ENCODE measurements around the gene GRM7. TPM values are rescaled to one million over a fixed set of nuclear protein-coding genes. Genes with fewer than 3 reads are reported as not detected.

The GRM7 gene
- total RNA-seq, 2 experiments from 2014 or later: not detected

DNA sequence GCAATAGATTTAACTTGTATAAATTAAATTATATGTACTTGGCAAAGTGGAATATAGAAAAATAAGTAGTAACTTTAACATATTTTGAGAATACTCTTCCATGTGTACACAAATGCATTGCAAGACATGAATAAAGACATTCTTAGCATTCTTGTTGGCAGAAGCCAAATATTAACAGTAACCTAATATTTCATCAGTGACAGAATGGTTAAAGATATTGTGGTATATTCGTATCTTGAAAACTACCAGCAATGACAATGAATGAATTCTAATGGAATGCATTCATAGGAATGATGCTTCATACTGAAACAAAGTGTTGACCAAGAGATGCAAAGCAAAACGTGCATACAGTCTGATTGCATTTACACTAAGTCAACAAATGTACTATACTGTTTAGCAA lies 524.7 kb downstream of the GRM7 start:
- H3K4me1 Mint-ChIP-seq: no peaks in the 10 kb centered on the region
- H3K9me3 Mint-ChIP-seq: no peaks in the 10 kb centered on the region
- no peak overlapping the region for H3K27ac Mint-ChIP-seq
- no peaks in the 10 kb centered on the region for H3K36me3 Mint-ChIP-seq
- H3K27me3 Mint-ChIP-seq: no peaks in the 10 kb centered on the region
- H3K4me3 Mint-ChIP-seq: no peak overlapping the region
- DNase-seq: no peak

DNA sequence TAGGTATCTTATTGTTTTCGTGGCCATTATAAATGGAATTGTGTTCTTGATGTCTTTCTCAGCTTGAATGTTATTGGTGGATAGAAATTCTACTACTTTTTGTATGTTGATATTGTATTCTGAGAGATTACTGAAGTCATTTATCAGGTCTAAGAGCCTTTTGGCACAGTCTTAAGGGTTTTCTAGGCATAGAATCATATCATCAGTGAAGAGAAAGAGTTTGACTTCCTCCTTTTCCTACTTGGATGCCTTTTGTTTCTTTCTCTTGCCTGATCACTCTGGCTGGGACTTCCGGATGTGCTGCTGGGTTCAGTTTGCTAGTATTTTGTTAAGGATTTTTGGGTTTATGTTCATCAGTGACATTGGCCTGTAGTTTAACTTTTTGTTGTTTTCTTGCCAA lies 527.1 kb downstream of the GRM7 start:
- Mint-ChIP-seq H3K36me3 (no peaks in the 10 kb centered on the region), H3K9me3 (no peaks in the 10 kb centered on the region), H3K27ac (no peak overlapping the region), H3K27me3 (no peaks in the 10 kb centered on the region), H3K4me3 (no peak overlapping the region), H3K4me1 (no peaks in the 10 kb centered on the region)
- no peak for DNase-seq

- no peaks in the 10 kb centered on the region for H3K36me3 Mint-ChIP-seq
- H3K27ac Mint-ChIP-seq: no peak overlapping the region
Measured at GRCh38 chr3:7392206-7392605, 531.3 kb downstream of the GRM7 start.

DNA sequence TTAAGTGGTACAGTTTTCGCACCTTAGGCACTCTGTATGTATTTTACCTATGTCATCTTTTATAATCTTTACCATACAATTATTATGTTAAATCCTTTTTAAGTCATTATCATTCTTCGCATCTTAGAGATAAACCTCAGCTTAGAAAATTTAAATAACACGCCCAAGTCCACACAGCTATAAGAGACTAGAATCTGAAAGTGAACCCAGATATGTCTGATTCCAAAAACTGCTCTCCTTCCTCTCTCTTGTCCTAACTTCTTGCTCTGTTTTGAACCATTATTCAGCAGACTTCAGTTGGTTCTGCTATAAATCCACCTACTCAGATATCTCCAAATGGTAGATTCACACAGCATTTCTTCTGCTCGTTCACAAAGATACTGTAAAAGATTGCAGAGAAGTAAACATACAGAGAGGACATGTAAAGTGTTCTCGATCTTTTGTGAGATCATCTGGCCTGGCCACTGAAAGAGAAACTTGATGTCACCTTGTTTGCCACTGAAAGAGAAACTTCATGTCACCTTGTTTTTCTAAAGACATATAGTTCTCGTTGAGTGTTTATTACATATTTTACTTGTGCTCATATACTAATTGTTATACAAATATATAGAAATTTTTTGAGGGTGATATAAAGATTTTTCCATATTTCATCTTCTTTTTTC lies 533.2 kb downstream of the GRM7 start:
- H3K36me3 Mint-ChIP-seq: no peaks in the 10 kb centered on the region
- H3K27me3 Mint-ChIP-seq: no peaks in the 10 kb centered on the region
- no peaks in the 10 kb centered on the region for H3K4me1 Mint-ChIP-seq
- H3K4me3 Mint-ChIP-seq: no peak overlapping the region
- no peak for DNase-seq
- H3K9me3 Mint-ChIP-seq: peaks cover 2% of the 10 kb centered on the region
- H3K27ac Mint-ChIP-seq: no peak overlapping the region

More at GRCh38 chr3:7392206-7392605, 531.3 kb downstream of the GRM7 start:
- DNase-seq: no peak
- Mint-ChIP-seq H3K9me3 (peaks cover 2% of the 10 kb centered on the region), H3K4me3 (no peak overlapping the region), H3K4me1 (no peaks in the 10 kb centered on the region), H3K27me3 (no peaks in the 10 kb centered on the region)

GRCh38 chr3:7396534-7396933 lies 535.6 kb downstream of the GRM7 start:
- Mint-ChIP-seq H3K27me3 (no peaks in the 10 kb centered on the region), H3K4me1 (no peaks in the 10 kb centered on the region), H3K4me3 (no peak overlapping the region), H3K27ac (no peak overlapping the region), H3K9me3 (peaks cover 2% of the 10 kb centered on the region), H3K36me3 (no peaks in the 10 kb centered on the region)
- DNase-seq: no peak

GRCh38 chr3:7397097-7397496 lies 536.2 kb downstream of the GRM7 start:
- Mint-ChIP-seq H3K9me3 (peaks cover 2% of the 10 kb centered on the region), H3K4me3 (no peak overlapping the region), H3K4me1 (no peaks in the 10 kb centered on the region), H3K27me3 (no peaks in the 10 kb centered on the region), H3K36me3 (no peaks in the 10 kb centered on the region), H3K27ac (no peak overlapping the region)
- DNase-seq: no peak

GRCh38 chr3:7400360-7400759 lies 539.4 kb downstream of the GRM7 start:
- Mint-ChIP-seq H3K27me3 (no peaks in the 10 kb centered on the region), H3K36me3 (no peaks in the 10 kb centered on the region), H3K27ac (no peak overlapping the region), H3K4me1 (no peaks in the 10 kb centered on the region), H3K9me3 (no peaks in the 10 kb centered on the region), H3K4me3 (no peak overlapping the region)
- no peak for DNase-seq

GRCh38 chr3:7401418-7401817 lies 540.5 kb downstream of the GRM7 start:
- no peaks in the 10 kb centered on the region for H3K9me3 Mint-ChIP-seq
- no peak for DNase-seq

GRCh38 chr3:7407107-7407506 lies 546.2 kb downstream of the GRM7 start:
- Mint-ChIP-seq H3K36me3 (no peaks in the 10 kb centered on the region), H3K4me1 (no peaks in the 10 kb centered on the region), H3K4me3 (no peak overlapping the region), H3K27me3 (no peaks in the 10 kb centered on the region), H3K9me3 (no peaks in the 10 kb centered on the region), H3K27ac (no peak overlapping the region)
- DNase-seq: no peak

More at GRCh38 chr3:7401418-7401817, 540.5 kb downstream of the GRM7 start:
- no peak overlapping the region for H3K27ac Mint-ChIP-seq
- H3K4me3 Mint-ChIP-seq: no peak overlapping the region
- H3K36me3 Mint-ChIP-seq: no peaks in the 10 kb centered on the region
- H3K27me3 Mint-ChIP-seq: no peaks in the 10 kb centered on the region
- H3K4me1 Mint-ChIP-seq: no peaks in the 10 kb centered on the region

DNA sequence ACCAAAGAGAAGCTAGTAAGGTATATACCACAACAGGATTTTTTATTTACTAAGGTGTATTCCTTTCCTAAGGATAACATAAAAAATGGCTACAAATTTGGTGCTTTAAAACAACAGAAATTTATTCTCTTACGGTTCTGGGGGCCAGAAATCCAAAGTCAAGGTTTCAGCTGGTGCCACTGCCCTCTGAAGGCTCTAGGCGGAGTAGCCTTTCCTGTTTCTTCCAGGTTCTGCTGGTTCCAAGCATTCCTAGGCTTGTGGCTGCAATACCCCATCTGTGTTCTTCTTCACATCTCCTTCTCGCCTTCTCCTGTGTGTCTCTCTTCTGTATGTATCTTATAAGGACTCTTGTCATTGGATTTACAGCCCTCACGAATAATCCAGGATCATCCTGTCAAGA lies 549.9 kb downstream of the GRM7 start:
- H3K4me1 Mint-ChIP-seq: no peaks in the 10 kb centered on the region
- H3K36me3 Mint-ChIP-seq: no peaks in the 10 kb centered on the region
- DNase-seq: no peak
- no peak overlapping the region for H3K4me3 Mint-ChIP-seq
- no peaks in the 10 kb centered on the region for H3K9me3 Mint-ChIP-seq
- H3K27ac Mint-ChIP-seq: no peak overlapping the region
- no peaks in the 10 kb centered on the region for H3K27me3 Mint-ChIP-seq

DNA sequence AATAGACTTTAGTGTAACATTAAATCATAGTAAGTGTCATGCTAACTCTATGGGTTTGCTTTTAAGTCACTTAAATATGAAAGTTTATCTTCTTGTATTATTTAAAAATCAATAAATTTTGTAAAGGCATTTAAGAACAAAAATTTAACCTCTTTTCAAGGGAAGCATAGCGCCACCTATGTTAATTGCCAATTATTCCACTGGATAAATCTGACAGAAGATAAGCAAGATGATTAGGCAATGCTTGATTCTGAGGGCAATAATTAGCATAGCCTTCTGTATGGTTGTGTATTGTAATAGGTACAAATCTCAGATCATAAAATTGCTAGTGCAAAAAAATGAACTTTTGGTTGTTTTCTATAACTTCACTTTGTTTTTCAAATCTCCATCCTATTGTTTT lies 560.1 kb downstream of the GRM7 start:
- DNase-seq: no peak
- H3K4me1 Mint-ChIP-seq: no peaks in the 10 kb centered on the region
- H3K36me3 Mint-ChIP-seq: no peaks in the 10 kb centered on the region
- H3K4me3 Mint-ChIP-seq: no peak overlapping the region
- no peaks in the 10 kb centered on the region for H3K9me3 Mint-ChIP-seq
- H3K27ac Mint-ChIP-seq: no peak overlapping the region
- no peaks in the 10 kb centered on the region for H3K27me3 Mint-ChIP-seq

DNA sequence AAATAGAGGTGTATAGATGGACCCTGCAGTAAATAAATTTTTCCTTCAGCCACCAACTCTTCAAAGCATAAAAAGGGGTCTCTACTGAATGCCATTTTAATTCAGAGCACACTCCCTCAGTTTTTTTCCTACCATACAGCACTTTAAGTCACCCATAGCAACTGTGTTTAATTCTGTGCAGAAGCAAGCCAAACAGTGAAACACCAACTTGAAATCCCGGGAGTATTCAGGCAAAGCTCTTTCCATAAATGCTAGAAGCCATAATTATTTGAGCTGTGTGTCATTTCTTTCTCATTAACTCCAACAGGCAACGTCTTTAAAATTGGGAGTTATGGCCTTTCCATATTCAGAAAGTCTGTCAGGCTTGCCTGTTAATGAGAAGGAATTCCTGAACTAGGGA lies 562.1 kb downstream of the GRM7 start:
- no peaks in the 10 kb centered on the region for H3K4me1 Mint-ChIP-seq

GRCh38 chr3:7423995-7424394 lies 563.1 kb downstream of the GRM7 start:
- Mint-ChIP-seq H3K4me1 (no peaks in the 10 kb centered on the region), H3K4me3 (no peak overlapping the region), H3K27ac (no peak overlapping the region), H3K9me3 (no peaks in the 10 kb centered on the region), H3K36me3 (no peaks in the 10 kb centered on the region), H3K27me3 (no peaks in the 10 kb centered on the region)
- DNase-seq: no peak

More for the DNA sequence above, 562.1 kb downstream of the GRM7 start:
- Mint-ChIP-seq H3K4me3 (no peak overlapping the region), H3K27ac (no peak overlapping the region), H3K9me3 (no peaks in the 10 kb centered on the region), H3K36me3 (no peaks in the 10 kb centered on the region), H3K27me3 (no peaks in the 10 kb centered on the region)
- no peak for DNase-seq

- Mint-ChIP-seq H3K4me3 (no peak overlapping the region), H3K27me3 (no peaks in the 10 kb centered on the region), H3K27ac (no peak overlapping the region), H3K9me3 (peaks cover 6% of the 10 kb centered on the region), H3K36me3 (no peaks in the 10 kb centered on the region), H3K4me1 (no peaks in the 10 kb centered on the region)
- DNase-seq: no peak
Measured at GRCh38 chr3:7428206-7428718, 567.3 kb downstream of the GRM7 start.

- no peak for DNase-seq
- H3K27me3 Mint-ChIP-seq: no peaks in the 10 kb centered on the region
- no peak overlapping the region for H3K27ac Mint-ChIP-seq
- H3K4me1 Mint-ChIP-seq: no peaks in the 10 kb centered on the region
- H3K4me3 Mint-ChIP-seq: no peak overlapping the region
- H3K36me3 Mint-ChIP-seq: no peaks in the 10 kb centered on the region
- peaks cover 11% of the 10 kb centered on the region for H3K9me3 Mint-ChIP-seq
Measured at GRCh38 chr3:7432610-7433009, 571.7 kb downstream of the GRM7 start.

- Mint-ChIP-seq H3K4me1 (no peaks in the 10 kb centered on the region), H3K4me3 (no peak overlapping the region), H3K36me3 (no peaks in the 10 kb centered on the region), H3K27ac (no peak overlapping the region), H3K9me3 (peaks cover 11% of the 10 kb centered on the region), H3K27me3 (no peaks in the 10 kb centered on the region)
- DNase-seq: no peak
Measured at GRCh38 chr3:7433073-7433472, 572.2 kb downstream of the GRM7 start.
